CD4-positive, alpha-beta T cell treated with Interferon alpha-2 for 1 hour (primary cell): Measurements from ENCODE around the gene VPS37B.
A peak's percentile ranks its signal among the peaks of the same experiment; 100 is the strongest.
"Not testable (repeated sequence)": the region's sequence is repeated elsewhere in the genome, so short reads cannot be mapped to it uniquely, and the experiment has no call there.

Experiments
- DNase-seq, 2 donors: peaks; one replicate each; pipeline ENCODE4 v3.0.0-alpha.2; 2020 to 2022

Gene VPS37B

DNA sequence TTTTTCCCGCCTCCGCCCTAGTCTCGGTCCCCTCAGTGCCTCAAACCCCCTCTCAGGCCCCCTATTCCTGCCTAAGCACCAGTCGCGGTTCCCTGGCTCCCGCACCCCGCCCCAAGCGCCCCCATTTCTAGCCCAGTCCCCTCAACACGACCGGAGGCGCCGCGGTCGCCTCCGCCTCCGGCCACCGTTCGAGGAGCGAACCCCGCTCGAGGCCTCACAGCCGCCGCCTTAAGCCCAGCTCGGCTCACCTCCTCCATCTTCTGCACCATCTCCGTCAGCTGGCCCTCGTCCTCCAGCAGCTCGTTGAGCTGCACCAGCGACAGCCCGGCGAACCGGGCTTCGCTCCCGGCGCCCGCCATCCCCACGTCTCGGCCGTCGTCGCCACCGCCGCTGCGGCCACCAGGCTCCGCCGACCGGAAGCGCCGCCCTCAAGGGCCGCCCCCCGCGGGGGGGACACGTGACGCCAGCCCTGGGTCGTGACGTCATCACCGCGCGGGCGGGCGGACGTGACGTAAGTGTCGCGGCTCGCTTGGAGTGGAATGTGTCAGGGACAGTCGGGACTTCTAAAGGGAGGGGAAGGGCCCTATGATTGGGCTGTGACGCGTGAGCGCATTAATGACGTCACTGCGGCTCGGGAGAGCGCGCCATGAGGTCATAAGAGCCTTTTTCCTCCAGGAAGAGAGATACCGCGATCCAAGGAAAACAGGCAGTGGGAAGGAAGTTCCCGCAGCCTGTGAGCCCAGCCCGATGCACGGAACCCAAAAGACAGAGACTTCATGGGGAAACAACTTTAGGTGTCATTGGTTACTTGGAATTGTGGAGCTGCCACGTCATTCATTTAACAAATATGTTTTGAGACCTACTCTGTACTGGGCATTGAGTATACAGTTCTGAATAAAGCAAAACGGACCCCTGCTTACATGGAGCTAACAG is at the start of gene VPS37B:
TSS of gene VPS37B (minus strand) at position 421 of the 933 bp plus-strand sequence. CDS start at position 359, 62 bp downstream.
- DNase-seq = peak; percentile 91 to 93

DNA sequence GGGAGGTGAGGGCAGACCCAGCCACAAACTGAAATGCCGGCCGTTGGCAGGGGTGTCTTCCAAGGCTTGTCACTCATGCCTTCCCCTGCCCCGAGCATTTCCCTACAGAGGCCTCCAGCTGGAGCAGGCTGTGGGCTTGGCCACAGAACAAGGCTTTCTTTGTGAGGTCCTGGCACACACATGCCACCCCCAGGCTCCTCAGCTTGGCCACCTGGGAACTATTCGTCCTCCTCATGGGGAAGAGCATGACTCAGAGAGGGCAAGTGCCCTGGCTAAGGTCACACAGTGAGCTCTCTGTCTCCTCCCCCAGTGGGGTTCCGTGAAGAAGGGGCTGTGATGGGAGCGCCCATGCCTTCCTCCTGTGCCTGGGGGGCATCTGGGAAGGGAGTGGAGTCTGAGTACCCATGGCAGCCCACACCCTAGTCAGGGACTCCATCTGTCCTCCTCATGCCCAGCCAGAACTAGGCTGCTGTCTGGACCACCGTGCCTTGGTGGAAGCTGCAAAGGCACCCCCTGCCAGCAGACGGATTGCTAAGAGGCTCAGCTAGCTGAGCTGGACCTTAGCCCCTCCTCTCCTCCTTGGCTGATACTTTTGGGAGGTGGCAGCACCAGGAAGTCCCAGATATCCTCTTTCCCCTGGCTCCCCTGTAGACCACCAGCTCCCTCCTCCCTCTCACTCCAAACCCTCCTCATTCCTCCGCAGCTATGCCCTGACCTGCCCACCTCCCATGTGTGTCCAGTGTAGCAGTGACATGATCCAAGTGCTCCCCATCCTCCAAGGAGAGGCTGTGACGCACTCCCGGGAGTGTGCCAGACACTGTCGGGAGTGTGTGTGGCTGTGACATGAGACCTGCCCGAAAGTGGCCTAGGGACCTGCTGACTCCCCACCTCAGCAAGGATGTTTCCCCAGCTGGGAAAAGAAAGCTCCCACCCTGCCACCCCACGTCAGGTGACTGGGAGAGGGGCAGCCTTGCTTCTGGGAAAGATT is 49.0 kb upstream of the VPS37B start:
- DNase-seq = no peak

DNA sequence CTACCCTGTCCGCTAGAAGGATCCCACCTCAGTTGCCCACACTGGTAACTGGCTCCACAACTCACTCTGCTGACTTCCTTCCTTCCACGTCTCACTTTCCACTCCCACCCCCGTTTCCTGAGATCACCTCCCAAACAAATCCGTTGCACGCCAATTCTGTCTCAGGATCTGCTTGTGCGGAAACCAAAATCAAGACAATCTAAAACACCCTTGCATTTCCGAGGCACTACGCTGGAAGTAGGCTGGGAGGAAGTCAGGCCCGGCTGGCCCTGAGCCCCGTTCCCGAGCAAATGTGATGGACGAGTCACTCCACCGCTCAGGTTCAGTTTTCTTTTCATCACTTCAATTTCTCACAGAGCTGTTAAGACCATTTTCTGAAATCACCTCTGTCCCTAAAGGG is 47.3 kb upstream of the VPS37B start:
- no peak for DNase-seq

GRCh38 chr12:122942637-122943036 is 46.7 kb upstream of the VPS37B start:
- DNase-seq = peak in 1 of 2 donors; percentile 21

DNA sequence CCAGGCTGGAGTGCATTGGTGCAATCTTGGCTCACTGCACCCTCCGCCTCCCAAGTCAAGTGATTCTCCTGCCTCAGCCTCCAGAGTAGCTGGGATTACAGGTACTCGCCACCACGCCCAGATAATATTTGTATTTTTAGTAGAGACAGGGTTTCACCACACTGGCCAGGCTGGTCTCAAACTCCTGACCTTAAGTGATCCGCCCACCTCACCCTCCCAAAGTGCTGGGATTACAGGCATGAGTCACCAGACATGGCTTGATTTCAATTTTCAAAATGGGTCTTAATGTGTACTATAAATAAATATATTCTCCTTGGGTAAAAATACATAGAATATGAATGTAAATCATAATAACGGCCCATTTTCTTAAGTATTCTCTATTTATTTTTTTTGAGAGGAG is 45.4 kb upstream of the VPS37B start:
- not testable (repeated sequence) for DNase-seq

DNA sequence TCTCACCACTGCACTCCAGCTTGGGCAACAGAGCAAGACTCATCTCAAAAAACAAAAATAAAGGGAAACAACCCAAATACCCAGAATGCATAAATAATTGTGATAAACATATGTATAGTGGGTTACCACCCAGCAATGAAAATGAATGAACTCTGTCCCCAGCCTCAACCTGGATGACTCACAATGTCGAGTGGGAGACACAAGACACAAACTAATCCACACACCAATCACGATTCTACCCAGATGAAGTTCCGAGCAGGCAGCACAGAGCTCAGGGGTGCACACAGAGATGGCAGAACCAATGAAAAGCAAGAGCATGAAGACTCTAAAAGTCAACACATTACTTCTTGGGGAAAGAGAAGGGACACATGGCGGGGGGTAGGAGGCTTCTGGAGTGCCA is 43.2 kb upstream of the VPS37B start:
- DNase-seq = no peak

DNA sequence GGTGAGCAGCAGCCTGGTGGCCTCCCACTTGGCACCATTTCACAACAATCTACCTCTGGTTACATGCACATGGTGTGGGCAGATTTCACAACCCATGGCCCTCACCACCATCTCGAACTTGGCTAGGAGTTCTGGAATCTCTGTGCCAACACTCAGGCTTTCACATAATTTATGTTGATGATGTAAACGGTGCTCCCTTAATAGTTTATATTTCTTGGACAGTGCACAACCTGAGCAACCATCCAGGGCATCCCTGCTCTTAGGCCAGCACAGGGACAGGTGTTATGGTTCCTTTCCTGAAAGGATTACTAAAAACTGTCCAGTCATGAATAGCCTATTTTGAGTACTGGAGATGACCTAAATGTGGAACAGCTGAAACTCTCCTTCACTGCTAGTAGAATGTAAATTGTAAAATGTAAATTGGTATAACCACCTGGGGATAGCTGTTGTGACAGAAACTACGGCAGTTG is 41.7 kb upstream of the VPS37B start:
- no peak for DNase-seq

DNA sequence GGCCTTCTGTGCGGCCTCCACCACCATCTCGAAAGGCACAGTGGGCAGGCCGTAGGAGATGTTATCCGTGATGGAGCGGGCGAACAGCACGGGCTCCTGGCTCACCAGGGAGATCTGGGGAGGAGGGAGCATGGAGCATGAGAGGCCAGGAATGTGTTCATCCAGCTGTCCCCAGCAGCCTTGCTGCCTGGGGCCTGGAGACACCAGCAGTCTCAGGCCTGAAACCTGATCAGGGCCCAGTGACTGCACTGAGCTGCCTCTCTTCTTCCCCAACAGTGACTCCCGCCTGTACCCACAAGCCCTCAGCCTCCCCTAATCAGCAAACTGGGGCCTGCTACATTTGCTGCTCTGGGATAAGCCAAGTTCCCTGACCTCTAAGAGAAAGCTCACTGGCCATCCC is 39.4 kb upstream of the VPS37B start:
- no peak for DNase-seq

DNA sequence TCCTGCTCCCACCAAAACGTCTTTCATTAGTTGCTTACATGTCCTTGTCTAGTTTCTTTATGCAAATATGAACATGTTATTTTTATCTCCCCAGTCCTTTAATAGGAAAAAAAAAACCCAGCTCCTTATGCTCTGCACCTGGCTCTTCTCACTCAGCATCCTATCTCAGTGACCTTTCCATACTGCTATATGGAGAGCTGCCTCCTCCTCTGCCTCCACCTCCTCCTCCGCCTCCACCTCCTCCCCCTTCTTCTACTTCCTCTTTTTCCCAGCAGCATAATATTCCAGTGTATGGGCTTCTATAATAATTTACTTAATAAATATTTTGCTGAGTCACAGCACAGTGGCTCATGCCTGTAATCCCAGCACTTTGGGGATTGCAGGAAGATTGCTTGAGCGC is 38.8 kb upstream of the VPS37B start:
- DNase-seq = no peak

DNA sequence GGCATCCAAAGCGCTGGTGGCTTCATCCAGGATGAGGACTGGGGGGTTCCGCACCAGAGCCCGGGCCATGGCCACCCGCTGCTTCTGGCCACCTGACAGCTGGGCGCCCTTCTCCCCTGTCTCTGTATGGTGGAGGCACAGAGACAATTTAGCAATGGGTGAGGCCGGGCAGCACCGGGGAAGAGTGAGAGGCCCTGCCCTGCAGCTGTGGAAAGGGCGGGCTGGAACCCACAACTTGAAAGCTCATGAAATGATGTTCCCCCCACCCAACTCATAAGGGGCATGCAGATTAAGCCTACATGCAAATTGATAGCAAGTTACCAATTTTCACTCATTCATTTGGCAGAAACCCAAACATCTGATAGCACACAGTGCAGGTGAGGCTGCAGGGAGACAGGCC is 36.3 kb upstream of the VPS37B start:
- DNase-seq = no peak

DNA sequence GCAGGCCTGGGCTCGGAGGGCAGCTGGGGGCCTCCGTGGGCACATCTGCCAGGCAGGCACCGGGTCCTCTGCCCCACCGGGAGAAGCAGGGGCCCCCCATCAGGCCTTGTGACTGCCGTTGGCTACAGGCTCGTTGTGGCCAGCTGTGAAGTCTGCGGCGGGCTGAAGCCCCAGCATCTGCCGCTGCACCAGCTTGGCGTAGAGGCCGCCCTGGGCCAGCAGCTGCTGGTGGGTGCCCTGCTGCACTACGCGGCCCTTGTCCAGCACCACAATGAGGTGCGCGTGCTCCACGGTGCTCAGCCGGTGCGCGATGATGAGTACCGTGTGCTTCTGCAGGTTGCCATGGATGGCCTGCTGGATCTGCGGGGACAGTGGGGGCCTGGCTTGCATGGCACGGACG is 33.9 kb upstream of the VPS37B start:
- DNase-seq = no peak

GRCh38 chr12:122929148-122929538 is 33.2 kb upstream of the VPS37B start:
- DNase-seq = no peak

DNA sequence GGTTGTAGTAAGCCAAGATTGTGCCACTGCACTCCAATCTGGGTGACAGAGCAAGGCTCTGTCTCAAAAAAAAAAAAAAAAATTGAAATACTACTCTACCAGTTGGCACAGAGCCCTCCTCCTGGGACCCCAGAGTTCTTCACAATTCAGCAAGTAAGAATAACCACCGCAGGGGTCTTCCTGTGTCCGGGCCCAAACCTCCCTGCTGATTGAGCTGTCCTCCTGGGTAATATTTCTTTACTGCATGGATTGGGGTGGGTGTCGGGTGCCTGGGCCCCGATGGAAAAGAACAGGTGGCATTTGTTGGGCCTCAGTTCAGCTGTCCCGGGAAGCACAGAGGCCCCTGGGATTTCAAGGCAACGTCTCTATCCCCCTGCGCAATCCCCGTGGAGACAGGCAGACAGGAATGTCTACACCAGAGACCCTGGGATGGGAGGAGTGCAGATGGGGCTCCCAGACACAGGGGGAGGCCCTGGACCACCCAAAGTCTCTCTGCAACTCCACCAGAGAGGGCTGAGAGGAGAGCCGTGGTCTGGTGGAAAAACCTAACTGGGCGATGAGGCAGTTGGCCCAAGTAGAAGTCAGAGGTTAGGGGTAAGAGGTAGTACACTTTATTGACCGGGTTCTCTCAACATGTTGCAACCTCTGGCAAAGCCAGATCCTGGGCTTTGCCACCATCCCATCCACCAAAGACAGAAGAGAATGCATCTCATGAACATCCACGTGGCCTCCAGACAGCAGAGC is 32.7 kb upstream of the VPS37B start:
- DNase-seq = no peak

DNA sequence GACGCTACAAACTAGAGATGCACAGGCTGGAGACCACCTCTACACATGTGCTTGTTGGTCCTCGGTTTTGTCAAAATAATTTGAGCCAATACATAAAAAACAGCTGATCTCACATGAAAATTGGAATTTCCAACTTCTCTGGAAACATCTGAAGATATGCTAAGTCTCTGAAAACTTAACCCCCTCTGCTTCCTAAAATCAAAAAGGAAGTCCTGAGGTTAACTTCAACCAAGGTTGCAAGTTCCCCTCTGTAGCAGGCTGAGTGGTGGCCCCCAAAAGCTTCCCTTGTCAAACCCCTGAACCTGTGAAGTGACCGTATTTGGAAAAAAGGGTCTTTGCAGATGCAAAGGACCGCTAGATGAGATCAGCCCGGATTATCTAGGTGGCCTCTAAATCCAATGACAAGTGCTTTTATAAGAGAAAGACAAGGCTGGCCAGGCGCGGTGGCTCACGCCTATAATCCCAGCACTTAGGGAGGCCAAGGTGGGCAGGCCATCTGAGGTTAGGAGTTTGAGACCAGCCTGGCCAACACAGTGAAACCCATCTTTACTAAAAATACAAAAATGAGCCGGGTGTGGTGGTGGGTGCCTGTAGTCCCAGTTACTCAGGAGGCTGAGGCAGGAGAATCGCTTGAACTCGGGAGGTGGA is 32.0 kb upstream of the VPS37B start:
- no peak for DNase-seq

DNA sequence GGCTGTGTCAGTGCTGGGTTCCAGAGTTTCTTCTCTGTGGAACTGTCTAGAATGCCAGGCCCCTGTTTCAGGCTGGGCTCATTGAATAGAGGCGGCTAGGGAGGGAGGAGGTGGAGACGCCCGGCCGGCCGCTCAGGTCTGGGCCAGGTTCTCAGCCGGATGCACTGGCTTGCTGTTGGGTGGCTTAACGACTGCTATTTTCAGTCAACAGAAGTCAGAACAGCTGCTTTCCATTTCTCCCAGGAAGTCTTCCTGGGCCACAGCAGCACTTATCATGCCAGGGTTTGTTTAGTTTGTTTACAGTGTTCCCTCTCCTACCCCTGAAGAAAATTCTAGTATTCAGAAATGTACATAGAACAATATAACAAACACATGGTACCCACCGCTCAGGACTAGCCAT is 26.0 kb upstream of the VPS37B start:
- DNase-seq = no peak

DNA sequence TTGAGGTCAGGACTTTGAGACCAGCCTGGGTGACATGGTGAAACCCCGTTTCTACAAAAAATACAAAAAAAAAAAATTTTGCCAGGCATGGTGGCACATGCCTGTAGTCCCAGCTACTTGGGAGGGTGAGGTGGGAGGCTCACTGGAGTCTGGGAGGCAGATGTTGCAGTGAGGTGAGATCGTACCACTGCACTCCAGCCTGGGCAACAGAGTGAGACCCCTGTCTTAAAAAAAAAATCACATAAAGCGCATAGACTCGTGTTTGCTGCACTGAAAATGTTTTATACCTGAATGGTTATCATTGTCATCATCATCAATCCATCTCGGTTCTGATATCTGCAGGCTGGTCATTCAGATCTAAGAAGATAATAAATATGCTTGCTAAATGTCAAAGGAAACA is 24.8 kb upstream of the VPS37B start:
- DNase-seq = no peak

GRCh38 chr12:122918827-122919226 is 22.9 kb upstream of the VPS37B start:
- DNase-seq = no peak

GRCh38 chr12:122917507-122918121 is 21.7 kb upstream of the VPS37B start:
- DNase-seq = no peak

- no peak for DNase-seq
Observed at GRCh38 chr12:122909442-122910288, 13.7 kb upstream of the VPS37B start.

DNA sequence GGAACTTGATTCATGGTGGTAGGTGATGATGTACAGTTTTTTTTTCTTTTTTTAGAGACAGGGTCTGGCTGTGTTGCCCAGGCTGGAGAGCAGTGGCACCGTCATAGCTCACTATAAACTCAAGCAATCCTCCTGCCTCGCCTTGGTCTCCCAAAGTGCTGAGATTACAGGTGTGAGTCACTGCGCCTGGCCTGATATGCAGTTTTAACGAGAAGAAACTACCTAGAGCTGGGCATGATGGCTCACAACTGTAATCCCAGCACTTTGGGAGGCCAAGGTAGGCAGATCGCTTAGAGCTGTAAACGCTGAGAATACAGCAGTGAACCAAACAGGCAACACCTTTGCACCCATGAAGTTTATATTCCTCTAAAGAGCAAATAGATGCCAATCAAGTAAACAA is 13.0 kb upstream of the VPS37B start:
- no peak for DNase-seq

- DNase-seq = not testable (repeated sequence)
Observed at GRCh38 chr12:122905258-122905657, 9.3 kb upstream of the VPS37B start.
